GM12878 (cell line): Measurements from ENCODE around the gene DMAC1. TPM values are rescaled to one million over a fixed set of nuclear protein-coding genes. Genes with fewer than 3 reads are reported as not detected.

Source experiments
- ATAC-seq: fragments of 200-7000 bp; cut with Tn5 transposase; 3 replicates; pipeline ENCODE4 v1.9.1; 2020; ENCODE audit warnings: mild to moderate bottlenecking, moderate library complexity
- BruUV-seq: library from RNA; stranded (reverse); fragments of 400-500 nt; replicated peaks from 2 replicates; lab custom pipeline; 2021; lab: Mats Ljungman, UMichigan
- CTCF ChIA-PET: fragments of 300-600 bp; sonication (Branson Sonifier 250); formaldehyde crosslinking; extraction: SDS; loops from one replicate; lab custom pipeline; 2021; ENCODE audit warnings: inconsistent platforms; lab: Yijun Ruan, JAX
- POLR2A ChIA-PET: fragments of 350-600 bp; formaldehyde crosslinking; extraction: SDS; loops from one replicate; lab custom pipeline; 2021; ENCODE audit warnings: inconsistent platforms; lab: Charles Lee
- RAD21 ChIA-PET: fragments of 300-600 bp; sonication (Branson Sonifier 250); formaldehyde crosslinking; loops from one replicate; lab custom pipeline; 2023; ENCODE audit warnings: antibody characterized with exemption; ENCODE audit not compliant: unreplicated experiment; lab: Charles Lee
- SMC1A ChIA-PET: fragments of 300-600 bp; sonication (Branson Sonifier 250); formaldehyde crosslinking; loops from one replicate; lab custom pipeline; 2023; ENCODE audit not compliant: unreplicated experiment, uncharacterized antibody; lab: Charles Lee
- DNase-seq: peaks from one replicate; pipeline ENCODE4 v3.0.0-alpha.2; 2011; ENCODE audit warnings: low read depth, low spot score
- FAIRE-seq: peaks from 3 replicates; lab custom pipeline; 2011; peaks lifted over from hg19 to GRCh38; lab: Jason Lieb, UNC
- H2AFZ ChIP-seq: 2 replicates; pipeline ENCODE4 v1.6.0; 2011; ENCODE audit warnings: low read depth, low read length, control low read depth; ENCODE audit not compliant: control insufficient read depth
- H3K27ac ChIP-seq: 2 replicates; pipeline ENCODE4 v1.5.1; 2011; ENCODE audit warnings: control low read depth; ENCODE audit not compliant: control insufficient read depth, insufficient read depth
- H3K27me3 ChIP-seq, 2 experiments: replicated peaks in 1 of 2; 2 replicates each; pipeline versions ENCODE4 v1.6.0 to v1.6.1; 2011; ENCODE audit warnings: low read length in 1 of 2; ENCODE audit not compliant: control insufficient read depth in 2 of 2, insufficient read depth in 2 of 2
- H3K36me3 ChIP-seq, 2 experiments: 2 replicates each; pipeline ENCODE4 v1.5.1; 2011; ENCODE audit warnings: low read length in 1 of 2; ENCODE audit not compliant: control insufficient read depth in 2 of 2, insufficient read depth in 2 of 2
- H3K4me1 ChIP-seq: 2 replicates; pipeline ENCODE4 v1.6.1; 2011; ENCODE audit warnings: mild to moderate bottlenecking, low read length, moderate library complexity, mixed read lengths; ENCODE audit not compliant: control insufficient read depth, insufficient read depth
- H3K4me2 ChIP-seq: 2 replicates; pipeline ENCODE4 v1.6.0; 2011; ENCODE audit warnings: control low read depth; ENCODE audit not compliant: control insufficient read depth, insufficient read depth
- H3K4me3 ChIP-seq: fragments of 200-600 bp; sonication (generic); 2 replicates; pipeline ENCODE4 v1.5.1; 2016
- H3K79me2 ChIP-seq: 2 replicates; pipeline ENCODE4 v1.6.0; 2011; ENCODE audit warnings: low read length; ENCODE audit not compliant: control insufficient read depth, insufficient read depth
- H3K9ac ChIP-seq: 2 replicates; pipeline ENCODE4 v1.8.0; 2011; ENCODE audit warnings: low read length, control low read depth, mixed read lengths; ENCODE audit not compliant: control insufficient read depth, insufficient read depth
- H3K9me3 ChIP-seq: replicated peaks from 3 replicates; pipeline ENCODE4 v1.5.1; 2011; ENCODE audit warnings: mild to moderate bottlenecking, low read length; ENCODE audit not compliant: control insufficient read depth, insufficient read depth
- H4K20me1 ChIP-seq: 2 replicates; pipeline ENCODE4 v1.6.0; 2011; ENCODE audit not compliant: control insufficient read depth, insufficient read depth
- ASH2L ChIP-seq: fragments of 300-600, 200-600 bp; sonication (generic); IDR thresholded peaks from 2 replicates; pipeline ENCODE4 v1.6.1; 2017; ENCODE audit warnings: low read depth, mild to moderate bottlenecking, borderline replicate concordance
- ATF2 ChIP-seq: IDR thresholded peaks from 2 replicates; pipeline ENCODE4 v1.6.1; 2012; ENCODE audit warnings: low read length, inconsistent platforms
- BRCA1 ChIP-seq: IDR thresholded peaks from 2 replicates; pipeline ENCODE4 v1.6.1; 2011; ENCODE audit warnings: low read depth, low read length, improper control_type of control experiment
- NRF1 ChIP-seq: conservative IDR thresholded peaks from 2 replicates; pipeline ENCODE4 v1.6.1; 2011; ENCODE audit warnings: mild to moderate bottlenecking, low read depth, low read length, improper control_type of control experiment
- RELB ChIP-seq: fragments of 450-650 bp; IDR thresholded peaks from 2 replicates; pipeline ENCODE4 v1.6.1; 2017; ENCODE audit warnings: low read depth, mild to moderate bottlenecking, moderate library complexity
- REST ChIP-seq: IDR thresholded peaks from 2 replicates; pipeline ENCODE4 v1.6.1; 2012; ENCODE audit warnings: mild to moderate bottlenecking, low read depth, low read length
- RUNX3 ChIP-seq: IDR thresholded peaks from 2 replicates; pipeline ENCODE4 v1.6.1; 2012; ENCODE audit warnings: low read length, inconsistent platforms
- SMAD5 ChIP-seq: IDR thresholded peaks from 2 replicates; pipeline ENCODE4 v1.6.1; 2016; ENCODE audit warnings: antibody characterized with exemption, low read depth
- SUPT20H ChIP-seq: IDR thresholded peaks from 2 replicates; pipeline ENCODE4 v1.6.1; 2011; ENCODE audit warnings: low read depth, mild to moderate bottlenecking, low read length, moderate library complexity, borderline replicate concordance; ENCODE audit not compliant: control insufficient read depth
- TCF12 ChIP-seq: IDR thresholded peaks from 2 replicates; pipeline ENCODE4 v1.6.1; 2011; ENCODE audit warnings: low read depth, mild to moderate bottlenecking, low read length
- ZBTB4 ChIP-seq: fragments of 450-650 bp; formaldehyde crosslinking; IDR thresholded peaks from 2 replicates; pipeline ENCODE4 v1.4.0; 2022; ENCODE audit warnings: mild to moderate bottlenecking, moderate library complexity
- ZNF384 ChIP-seq: IDR thresholded peaks from 2 replicates; pipeline ENCODE4 v1.6.1; 2012; ENCODE audit warnings: low read depth, mild to moderate bottlenecking, low read length, improper control_type of control experiment, borderline replicate concordance
- WGBS: methylation state at CpG from one replicate; pipeline ENCODE4 v1.1.6; 2016; ENCODE audit warnings: low lambda C conversion rate; ENCODE audit not compliant: insufficient replicate concordance, insufficient coverage; ENCODE audit errors: missing lambda C conversion rate; 5-methylcytosine and 5-hydroxymethylcytosine counted together
- in situ Hi-C: fragments of 300-500 bp; cut with MboI; formaldehyde crosslinking; loops from 9 replicates; pipeline ENCODE4 v1.14.3; 2018; ENCODE audit warnings: mixed read lengths
- intact Hi-C: fragments of 100-400 bp; cut with micrococcal nuclease; formaldehyde crosslinking; loops from one replicate; pipeline ENCODE4 v1.14.2; 2022; ENCODE audit not compliant: unreplicated experiment
- polyA plus RNA-seq, 11 experiments: library from polyadenylated mRNA; depleted of rRNA in 4 of 11; unstranded in 6 of 11; stranded (reverse) in 5 of 11; fragments of >200 nt; fragmentation: Nextera tagmentation in 4 of 11; fragmentation: Illumina TruSeq in 1 of 11; extraction: Ambion mirVana in 4 of 11; extraction: Trizol in 1 of 11; gene quantifications; 1 replicate in 1 of 11; 2 replicates in 10 of 11; pipeline versions ENCODE4 v1.2.1 to v1.2.3, GENCODE V29; 2011 to 2016; ENCODE audit warnings: inconsistent platforms in 2 of 11, missing spikeins in 2 of 11, low read depth in 1 of 11
- total RNA-seq, 4 experiments: library from RNA; depleted of rRNA in 3 of 4; stranded (reverse); fragments of >200 nt in 3 of 4; fragmentation: Illumina TruSeq in 1 of 4; extraction: Trizol in 1 of 4; gene quantifications; 2 replicates each; pipeline versions ENCODE4 v1.2.1 to v1.2.3, GENCODE V29; 2013 to 2021

The DMAC1 gene
- total and polyA plus RNA-seq, 10 of the 15 experiments (the other 5 are each of a cell fraction or from before 2014, with no cell fraction given) = 16.0 to 123 (median 44.5) TPM

- TF ChIP-seq REST (no peak), BRCA1 (no peak), ZNF384 (no peak)
These were observed 27.5 kb upstream of the DMAC1 start (continued) for GRCh38 chr9:7827056-7827455.

- no TSS peak for BruUV-seq
- ATAC-seq (no peak), FAIRE-seq (no peak), DNase-seq (no peak)
- Histone ChIP-seq H2AFZ (no peak overlapping the region), H3K27ac (no peak overlapping the region), H3K36me3 (no peaks in the 10 kb centered on the region), H3K79me2 (no peaks in the 10 kb centered on the region), H3K4me2 (no peak overlapping the region), H3K27me3 (no peaks in the 10 kb centered on the region), H4K20me1 (no peaks in the 10 kb centered on the region), H3K4me1 (no peaks in the 10 kb centered on the region), H3K9me3 (no peaks in the 10 kb centered on the region), H3K9ac (no peak overlapping the region), H3K4me3 (no peak overlapping the region)
- 68% methylated on average over 5 of the region's 5 CpGs for WGBS
- RAD21 ChIA-PET = no interaction called here
- POLR2A ChIA-PET = no interaction called here
- SMC1A ChIA-PET = interaction anchor here (1.1 kb wide), 1 partner anchor 12 kb away, joined by 3 read pairs; no protein-coding TSS in a partner anchor
- CTCF ChIA-PET = interaction anchor here (0.7 kb wide), 1 partner anchor 10 kb away, joined by 4 read pairs; no protein-coding TSS in a partner anchor
- in situ Hi-C loops (no loop called here), intact Hi-C loops (no loop called here)
- TF ChIP-seq ZBTB4 (no peak), NRF1 (no peak), ATF2 (no peak), TCF12 (no peak), SUPT20H (no peak), RELB (no peak), SMAD5 (no peak), RUNX3 (no peak), ASH2L (no peak)
These were observed 24.1 kb upstream of the DMAC1 start for GRCh38 chr9:7823651-7824050.
